SKM-1 treated with dmso at 0.1 percent for 144 hours (cell line): ENCODE results near the gene KIF19.
"Not testable (repeated sequence)": the region's sequence is repeated elsewhere in the genome, so short reads cannot be mapped to it uniquely, and the experiment has no call there.

Experiments
- DNase-seq: peaks from one replicate; lab custom pipeline; 2025; ENCODE audit not compliant: unreplicated experiment; lab: John Stamatoyannopoulos, UW

Gene KIF19

GRCh38 chr17:74389084-74389753, 63.2 kb downstream of the KIF19 start:
- DNase-seq: peak; percentile 17

- no peak for DNase-seq
Observed at GRCh38 chr17:74389937-74390679, 64.1 kb downstream of the KIF19 start.

GRCh38 chr17:74390680-74391653, 64.9 kb downstream of the KIF19 start:
- DNase-seq: no peak

GRCh38 chr17:74391771-74392170, 65.7 kb downstream of the KIF19 start:
- peak; percentile 81 for DNase-seq

- DNase-seq: no peak
Observed at GRCh38 chr17:74392848-74393247, 66.8 kb downstream of the KIF19 start.

- DNase-seq: no peak
Observed at GRCh38 chr17:74393346-74393942, 67.4 kb downstream of the KIF19 start.

GRCh38 chr17:74394275-74394950, 68.4 kb downstream of the KIF19 start:
- no peak for DNase-seq

- no peak for DNase-seq
Observed at GRCh38 chr17:74394977-74395376, 69.0 kb downstream of the KIF19 start.

GRCh38 chr17:74396567-74396966, 70.5 kb downstream of the KIF19 start:
- no peak for DNase-seq

- no peak for DNase-seq
Observed at GRCh38 chr17:74402048-74402447, 76.0 kb downstream of the KIF19 start.

- DNase-seq: no peak
Observed at GRCh38 chr17:74403512-74404137, 77.6 kb downstream of the KIF19 start.

- DNase-seq: no peak
Observed at GRCh38 chr17:74404218-74404617, 78.2 kb downstream of the KIF19 start.

GRCh38 chr17:74404789-74405188, 78.8 kb downstream of the KIF19 start:
- no peak for DNase-seq

- not testable (repeated sequence) for DNase-seq
Observed at GRCh38 chr17:74405311-74405710, 79.3 kb downstream of the KIF19 start.
